GM19438 (cell line): ENCODE measurements around the gene ADAM23.

ENCODE experiments used
- ATAC-seq: cut with Tn5 transposase; IDR thresholded peaks from one replicate; pipeline ENCODE4 v1.9.1; 2021; ENCODE audit warnings: low read depth; ENCODE audit not compliant: unreplicated experiment

Gene ADAM23

DNA sequence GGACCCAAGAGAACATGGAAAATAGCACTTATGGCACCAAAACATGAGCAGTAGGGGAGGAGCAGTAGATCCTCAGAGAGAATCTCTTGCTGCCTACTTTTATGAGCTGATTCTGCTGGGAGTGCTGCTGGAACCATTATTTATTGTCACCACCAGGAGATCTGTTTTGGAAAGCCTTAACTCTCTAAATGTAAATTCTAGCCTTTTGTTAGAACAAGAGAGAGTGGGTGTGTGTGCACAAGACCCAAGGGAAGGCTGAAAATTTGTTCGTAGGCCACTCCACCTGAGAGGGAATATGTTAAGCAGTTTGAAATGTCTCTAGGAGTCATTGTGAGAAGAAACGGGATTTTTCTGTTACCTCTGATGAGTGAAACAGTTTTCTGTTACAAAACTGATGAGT lies 182.8 kb downstream of the ADAM23 start:
- no peak for ATAC-seq

DNA sequence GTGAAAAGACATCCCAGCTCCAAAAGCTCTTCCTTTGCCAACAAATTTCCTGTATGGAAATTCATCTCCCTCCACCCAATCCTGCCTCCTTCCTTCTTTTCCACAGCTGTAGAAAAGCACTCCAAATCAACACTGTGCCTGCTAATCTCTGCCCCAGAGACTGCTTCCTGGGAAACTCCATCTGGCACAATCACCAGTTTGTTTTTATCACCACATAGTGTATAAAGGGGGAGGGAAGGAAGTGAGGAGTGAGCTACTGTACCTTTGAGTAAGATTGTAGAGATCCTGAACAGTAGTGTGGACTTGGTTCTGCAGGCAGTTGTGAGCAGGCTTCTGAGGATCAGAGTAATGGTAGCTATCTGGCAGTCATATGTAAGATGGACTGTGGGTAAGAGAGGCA lies 184.3 kb downstream of the ADAM23 start:
- no peak for ATAC-seq

DNA sequence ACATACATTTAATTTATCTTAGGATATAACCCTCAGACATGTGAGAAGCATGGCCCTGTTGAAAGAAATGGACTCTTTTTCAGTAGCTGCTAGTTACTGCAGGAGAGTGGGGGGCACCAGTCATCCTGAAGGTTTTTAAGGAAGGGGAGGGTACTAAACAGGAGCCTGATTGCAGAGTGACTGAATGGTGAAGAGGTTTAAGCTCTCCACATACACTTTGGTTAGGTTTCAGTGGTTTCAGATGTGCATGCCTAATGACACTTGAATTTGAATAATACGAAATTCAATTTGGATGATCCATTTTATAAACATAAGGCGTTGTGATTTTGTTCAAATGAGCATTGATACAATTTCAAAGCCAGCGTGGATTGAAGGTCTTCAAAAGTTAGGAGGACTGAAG lies 188.0 kb downstream of the ADAM23 start:
- ATAC-seq = no peak

DNA sequence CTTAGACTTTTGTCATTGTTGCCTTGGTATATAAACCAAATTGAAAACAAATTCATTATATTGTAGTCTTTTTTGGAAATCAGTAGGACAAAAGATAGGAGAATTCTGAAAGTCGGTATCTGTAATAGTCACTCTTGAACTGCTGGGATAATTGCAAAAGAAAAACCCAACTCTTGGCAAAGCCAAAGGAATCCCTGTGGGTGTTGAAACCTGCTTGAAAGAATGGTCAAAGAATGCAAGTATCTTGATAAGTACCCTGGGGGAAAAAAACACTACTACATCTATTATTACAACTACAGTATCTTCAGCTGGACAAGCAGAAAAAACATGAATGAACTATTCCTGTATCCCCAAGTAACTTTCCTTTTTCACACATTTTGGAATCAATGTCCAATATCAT lies 191.7 kb downstream of the ADAM23 start:
- no peak for ATAC-seq

DNA sequence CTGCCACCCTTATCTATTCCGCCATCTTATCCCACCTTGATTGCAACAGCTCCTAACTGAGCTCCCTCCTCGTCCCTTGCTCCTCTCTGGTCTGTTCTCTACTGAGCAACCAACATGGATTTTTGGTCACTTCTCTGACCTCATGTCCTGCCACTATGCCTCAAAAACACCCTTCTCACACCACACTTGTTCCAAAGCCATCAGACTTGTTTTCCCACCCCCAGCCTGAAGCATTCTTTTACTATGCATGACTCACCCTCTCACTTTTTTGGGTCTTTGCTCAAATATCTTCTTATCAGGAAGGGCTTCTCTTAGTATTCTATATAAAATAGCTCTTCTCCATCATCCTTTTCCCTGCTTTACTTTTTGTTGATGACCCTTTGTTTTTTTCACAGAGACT lies 196.3 kb downstream of the ADAM23 start:
- ATAC-seq = no peak

DNA sequence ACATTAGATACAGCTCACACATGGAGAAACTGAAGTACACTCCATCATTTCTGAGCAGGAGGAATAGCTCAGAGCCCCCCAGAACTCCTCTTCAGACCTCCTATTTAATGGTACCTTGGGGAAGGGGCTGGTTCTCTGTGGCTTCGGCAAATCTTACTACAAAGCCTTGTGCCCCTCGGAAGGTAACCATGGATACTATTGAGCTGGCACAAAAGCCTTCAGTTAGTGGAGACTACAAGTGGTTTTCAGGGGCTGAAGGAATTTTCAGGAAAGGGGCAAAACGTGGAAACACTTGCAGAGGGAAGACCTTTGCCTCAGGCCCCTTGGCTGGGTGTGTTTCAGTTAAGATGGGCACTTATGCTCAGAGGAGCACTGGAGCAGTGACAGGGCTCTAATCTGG lies 197.9 kb downstream of the ADAM23 start:
- no peak for ATAC-seq

DNA sequence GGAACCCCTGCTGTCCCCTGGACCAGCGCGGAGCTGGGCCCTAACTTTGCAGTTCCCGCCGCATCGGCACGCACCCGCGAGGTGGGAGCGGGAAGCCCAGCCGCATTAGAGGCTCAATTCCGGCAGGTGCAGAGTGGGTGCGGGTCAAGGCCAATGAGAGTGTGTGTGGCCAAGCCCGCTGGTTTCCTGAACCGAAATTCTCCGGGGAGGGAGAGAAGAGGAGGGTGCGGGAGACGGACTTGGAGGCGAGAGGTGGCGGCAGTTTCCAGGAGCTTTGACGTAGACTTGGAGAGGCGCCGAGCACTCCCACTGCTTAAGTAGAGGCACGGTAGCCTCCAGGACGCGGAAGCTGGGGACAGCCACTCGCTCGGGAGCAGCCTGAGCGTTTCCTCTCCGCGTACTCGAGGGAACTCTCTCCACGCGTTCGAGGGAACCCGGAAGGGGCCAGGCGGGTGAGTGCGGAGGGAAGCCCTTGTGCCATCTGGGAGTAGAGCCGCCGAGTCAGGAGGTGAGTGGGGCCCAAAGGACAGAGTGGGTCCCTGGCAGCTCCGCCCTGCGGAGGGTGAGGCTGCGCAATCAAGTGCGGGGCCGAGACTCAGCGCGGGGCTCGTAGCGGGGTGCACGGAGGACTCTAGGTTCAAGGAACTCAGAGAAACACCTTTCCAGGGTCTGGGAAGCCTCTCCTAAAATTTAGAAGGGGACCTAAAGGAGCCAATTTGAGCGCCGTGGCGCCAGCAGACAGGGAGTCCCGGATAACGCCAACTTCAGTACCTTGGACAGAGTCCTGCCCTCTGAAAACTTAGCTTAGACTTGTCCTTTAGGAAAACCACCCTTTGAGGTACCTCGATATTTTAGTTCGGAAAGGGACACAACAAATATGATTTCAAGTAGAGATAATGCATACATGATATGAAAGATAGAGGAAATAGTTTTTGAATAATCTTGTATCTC lies 199.0 kb downstream of the ADAM23 start, which contains the start of gene FAM237A:
Gene FAM237A (plus strand): TSS at position 413 of the 951 bp plus-strand sequence. CDS start 1,750 bp downstream, outside the sequence.
- no peak for ATAC-seq

DNA sequence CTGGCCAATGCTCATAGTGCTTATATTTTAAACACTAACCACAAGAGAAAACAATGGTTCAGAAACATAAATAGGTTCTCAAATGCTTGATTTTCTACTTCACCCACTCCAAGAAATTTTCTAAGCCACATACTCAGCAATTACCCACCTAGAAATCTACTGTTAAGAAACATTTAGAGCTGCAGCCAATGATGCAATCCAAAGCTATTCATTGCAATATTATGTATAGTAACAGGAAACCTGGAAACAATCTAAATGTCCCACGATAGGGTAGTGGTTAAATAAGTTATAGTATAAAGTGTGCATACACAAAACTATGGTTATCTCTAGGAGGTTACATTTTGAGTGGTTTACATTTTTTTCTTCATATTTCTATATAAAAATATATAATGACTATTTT lies 204.7 kb downstream of the ADAM23 start:
- no peak for ATAC-seq

DNA sequence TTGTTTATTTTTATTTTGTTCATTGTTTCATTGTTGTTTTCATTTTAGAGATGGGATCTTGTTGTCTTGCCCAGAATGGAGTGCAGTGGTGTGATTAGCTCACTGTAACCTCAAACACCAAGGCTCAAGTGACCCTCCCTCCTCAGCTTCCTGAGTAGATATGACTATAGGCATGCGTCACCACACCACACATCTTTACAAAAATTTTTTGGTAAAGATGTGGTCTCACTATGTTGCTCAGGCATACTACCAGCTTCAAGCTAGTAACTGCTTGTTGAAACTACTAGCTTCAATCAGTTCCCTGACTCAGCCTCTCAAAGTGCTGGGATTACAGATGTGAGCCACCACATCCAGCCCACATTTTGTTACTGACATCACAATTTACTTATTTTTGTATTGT lies 213.8 kb downstream of the ADAM23 start:
- ATAC-seq = no peak

DNA sequence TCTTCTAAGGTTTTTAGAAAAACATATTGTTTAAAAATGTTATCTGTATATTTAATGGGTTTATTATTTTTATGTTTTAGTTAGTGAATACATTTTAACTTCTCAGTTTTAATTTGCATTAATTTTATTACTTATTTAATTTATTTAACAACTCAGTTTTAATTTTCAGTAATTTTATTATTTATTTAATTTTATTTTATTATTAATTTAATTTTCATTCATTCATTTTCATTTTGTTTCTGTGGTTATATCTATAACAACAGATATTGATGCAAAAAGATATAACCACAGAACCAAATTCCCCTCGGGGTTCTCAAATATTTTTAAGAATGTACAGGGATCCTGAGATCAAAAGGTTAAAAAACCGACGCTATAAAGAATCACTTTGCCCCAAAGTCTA lies 221.9 kb downstream of the ADAM23 start:
- no peak for ATAC-seq
